ENCODE measurements around the gene MPDZ.

DNA sequence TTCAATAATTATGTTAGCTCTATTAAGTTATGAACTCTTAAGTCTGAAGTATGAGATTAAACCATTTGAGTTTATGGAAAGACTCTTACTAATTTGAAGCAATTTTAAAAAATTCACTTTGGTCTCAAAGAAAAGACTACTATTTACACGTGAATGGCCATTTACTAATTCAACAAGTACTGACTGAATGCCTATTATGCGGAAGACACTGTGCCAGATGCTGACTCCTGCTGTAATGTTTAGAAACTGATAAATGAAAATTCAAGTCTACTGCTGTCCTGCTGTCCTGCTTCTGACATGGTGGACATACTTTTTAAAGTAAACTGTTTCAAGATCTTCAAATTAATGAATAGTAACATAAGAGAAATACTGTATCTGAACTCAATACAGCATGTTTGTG, 116.2 kb downstream of the MPDZ start:
- no peak for TF ChIP-seq ISL2 (CRISPR knock-in tag; IDR thresholded peaks at IDR 0.05)
- no peak for TF ChIP-seq ZFP37 (CRISPR knock-in tag; IDR thresholded peaks at IDR 0.05; ENCODE audit: borderline replicate concordance)
- no peak for TF ChIP-seq CTCF (CRISPR knock-in tag; IDR thresholded peaks at IDR 0.05)
- no peak for TF ChIP-seq ZBTB8A (CRISPR knock-in tag; IDR thresholded peaks at IDR 0.05; ENCODE audit: borderline replicate concordance, low read depth)
- no peak for TF ChIP-seq KDM1A (CRISPR knock-in tag; IDR thresholded peaks at IDR 0.05)
- no peak for TF ChIP-seq MTF1 (CRISPR knock-in tag; IDR thresholded peaks at IDR 0.05)
- no peak for TF ChIP-seq ZMAT3 (CRISPR knock-in tag; conservative IDR thresholded peaks at IDR 0.05)
- TF ChIP-seq, protein P1, sequence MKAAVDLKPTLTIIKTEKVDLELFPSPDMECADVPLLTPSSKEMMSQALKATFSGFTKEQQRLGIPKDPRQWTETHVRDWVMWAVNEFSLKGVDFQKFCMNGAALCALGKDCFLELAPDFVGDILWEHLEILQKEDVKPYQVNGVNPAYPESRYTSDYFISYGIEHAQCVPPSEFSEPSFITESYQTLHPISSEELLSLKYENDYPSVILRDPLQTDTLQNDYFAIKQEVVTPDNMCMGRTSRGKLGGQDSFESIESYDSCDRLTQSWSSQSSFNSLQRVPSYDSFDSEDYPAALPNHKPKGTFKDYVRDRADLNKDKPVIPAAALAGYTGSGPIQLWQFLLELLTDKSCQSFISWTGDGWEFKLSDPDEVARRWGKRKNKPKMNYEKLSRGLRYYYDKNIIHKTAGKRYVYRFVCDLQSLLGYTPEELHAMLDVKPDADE (CRISPR knock-in tag; IDR thresholded peaks at IDR 0.05), result no peak
- TF ChIP-seq ZNF773 (CRISPR knock-in tag; IDR thresholded peaks at IDR 0.05; ENCODE audit: borderline replicate concordance), result no peak
- no peak for TF ChIP-seq ZNF7 (CRISPR knock-in tag; IDR thresholded peaks at IDR 0.05)
- no peak for TF ChIP-seq TAF1 (CRISPR knock-in tag; IDR thresholded peaks at IDR 0.05)
- no peak for TF ChIP-seq HIVEP1 (CRISPR knock-in tag; IDR thresholded peaks at IDR 0.05)
- TF ChIP-seq PHF8 (CRISPR knock-in tag; IDR thresholded peaks at IDR 0.05), result no peak
- no peak for TF ChIP-seq KAT7 (CRISPR knock-in tag; IDR thresholded peaks at IDR 0.05; ENCODE audit: borderline replicate concordance)
